Activated CD8-positive, alpha-beta T cell treated with anti-CD3 and anti-CD28 coated beads for 36 hours (primary cell): Measurements from ENCODE around the gene SAMM50. TPM values are rescaled to one million over a fixed set of nuclear protein-coding genes. Genes with fewer than 3 reads are reported as not detected.

ENCODE experiments used
- ATAC-seq: fragments of 200-7000 bp; cut with Tn5 transposase; one replicate; pipeline ENCODE4 v1.10.0; 2021; ENCODE audit warnings: mild to moderate bottlenecking, moderate library complexity
- CTCF ChIA-PET: fragments of 350-600 bp; sonication (Branson Sonifier 250); formaldehyde crosslinking; loops from one replicate; lab custom pipeline; 2021; ENCODE audit warnings: antibody characterized with exemption; lab: Charles Lee
- POLR2A ChIA-PET: fragments of 350-600 bp; sonication (Branson Sonifier 250); formaldehyde crosslinking; loops from one replicate; lab custom pipeline; 2021; ENCODE audit warnings: antibody characterized with exemption; lab: Charles Lee
- DNase-seq: peaks from one replicate; pipeline ENCODE4 v3.0.0-alpha.2; 2020
- H3K27ac Mint-ChIP-seq: one replicate; pipeline ENCODE4 v1.8.0; 2021; ENCODE audit warnings: mild to moderate bottlenecking, mixed read lengths
- H3K27me3 Mint-ChIP-seq: one replicate; pipeline ENCODE4 v1.8.0; 2021; ENCODE audit warnings: mixed read lengths
- H3K36me3 Mint-ChIP-seq: one replicate; pipeline ENCODE4 v1.8.0; 2021; ENCODE audit warnings: low read depth, mixed read lengths
- H3K4me1 Mint-ChIP-seq: one replicate; pipeline ENCODE4 v1.8.0; 2021; ENCODE audit warnings: low read depth, mixed read lengths
- H3K4me3 Mint-ChIP-seq: one replicate; pipeline ENCODE4 v1.8.0; 2021; ENCODE audit warnings: mild to moderate bottlenecking, moderate library complexity, mixed read lengths
- H3K9me3 Mint-ChIP-seq: one replicate; pipeline ENCODE4 v1.8.0; 2021; ENCODE audit warnings: mixed read lengths
- intact Hi-C: fragments of 100-400 bp; cut with micrococcal nuclease; formaldehyde crosslinking; loops from one replicate; pipeline ENCODE4 v1.10.0; 2022
- total RNA-seq, 2 experiments: library from RNA; stranded (reverse); gene quantifications; one replicate each; pipeline ENCODE4 v1.2.3, GENCODE V29; 2021
- TF ChIP-seq, protein P1 (sequence below): fragments of 200-600 bp; IDR thresholded peaks from one replicate; pipeline ENCODE4 v1.8.0; 2022; ENCODE audit warnings: antibody characterized with exemption, mild to moderate bottlenecking

SAMM50 gene
- total RNA-seq, 2 experiments from 2014 or later = 41.7 to 42.2 TPM

DNA sequence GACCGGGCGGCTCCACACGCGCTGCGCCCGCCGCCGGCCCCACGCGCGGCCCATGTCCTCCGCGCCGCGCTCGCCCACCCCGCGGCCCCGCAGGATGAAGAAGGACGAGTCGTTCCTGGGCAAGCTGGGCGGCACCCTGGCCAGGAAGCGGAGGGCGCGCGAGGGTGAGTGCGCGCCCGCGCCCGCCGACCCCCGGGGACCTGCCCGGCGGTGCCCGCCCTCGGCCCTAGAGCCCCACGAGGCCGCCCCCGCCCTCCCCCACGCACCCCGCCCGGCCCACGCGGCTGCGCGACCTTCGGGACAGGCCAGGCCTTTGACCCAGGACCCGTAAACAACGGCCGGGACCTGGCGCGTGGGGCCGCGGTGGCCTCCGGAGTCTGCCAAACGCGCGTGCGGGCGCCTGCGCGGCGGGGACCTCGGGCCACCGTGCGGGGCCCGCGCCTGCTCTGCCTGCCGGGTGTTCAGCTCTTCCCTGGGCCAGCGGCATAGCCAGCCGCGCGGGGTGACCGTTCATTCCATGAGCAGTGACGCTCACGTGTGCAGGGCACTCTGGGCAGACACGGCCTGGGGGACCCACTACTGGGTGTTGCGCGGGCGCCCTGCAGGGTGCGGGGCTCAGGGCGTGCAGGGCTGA lies 69.2 kb downstream of the SAMM50 start, which contains the start of gene PARVB:
PARVB (plus strand) TSS at position 15 of the 634 bp plus-strand sequence; CDS start at position 53, 38 bp downstream.
- Mint-ChIP-seq H3K4me1 (peaks cover 44% of the 10 kb centered on the region), H3K27ac (peak within 1 kb of the TSS; percentile 89), H3K9me3 (no peaks in the 10 kb centered on the region), H3K36me3 (peaks cover 33% of the 10 kb centered on the region), H3K27me3 (peaks cover 7% of the 10 kb centered on the region), H3K4me3 (peak within 1 kb of the TSS; percentile 89)
- intact Hi-C loops = no loop called here
- TF ChIP-seq, protein P1, sequence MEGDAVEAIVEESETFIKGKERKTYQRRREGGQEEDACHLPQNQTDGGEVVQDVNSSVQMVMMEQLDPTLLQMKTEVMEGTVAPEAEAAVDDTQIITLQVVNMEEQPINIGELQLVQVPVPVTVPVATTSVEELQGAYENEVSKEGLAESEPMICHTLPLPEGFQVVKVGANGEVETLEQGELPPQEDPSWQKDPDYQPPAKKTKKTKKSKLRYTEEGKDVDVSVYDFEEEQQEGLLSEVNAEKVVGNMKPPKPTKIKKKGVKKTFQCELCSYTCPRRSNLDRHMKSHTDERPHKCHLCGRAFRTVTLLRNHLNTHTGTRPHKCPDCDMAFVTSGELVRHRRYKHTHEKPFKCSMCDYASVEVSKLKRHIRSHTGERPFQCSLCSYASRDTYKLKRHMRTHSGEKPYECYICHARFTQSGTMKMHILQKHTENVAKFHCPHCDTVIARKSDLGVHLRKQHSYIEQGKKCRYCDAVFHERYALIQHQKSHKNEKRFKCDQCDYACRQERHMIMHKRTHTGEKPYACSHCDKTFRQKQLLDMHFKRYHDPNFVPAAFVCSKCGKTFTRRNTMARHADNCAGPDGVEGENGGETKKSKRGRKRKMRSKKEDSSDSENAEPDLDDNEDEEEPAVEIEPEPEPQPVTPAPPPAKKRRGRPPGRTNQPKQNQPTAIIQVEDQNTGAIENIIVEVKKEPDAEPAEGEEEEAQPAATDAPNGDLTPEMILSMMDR = no peak
- POLR2A ChIA-PET = interaction anchor here (0.6 to 1.4 kb wide), 6 partner anchors 8 to 634 kb away, joined by 3 to 6 read pairs (median 4); no protein-coding TSS in a partner anchor
- CTCF ChIA-PET = interaction anchor here (1.9 kb wide), 1 partner anchor 31 kb away, joined by 5 read pairs; no protein-coding TSS in a partner anchor
- ATAC-seq = peak; percentile 24
- peak; percentile 33 for DNase-seq

DNA sequence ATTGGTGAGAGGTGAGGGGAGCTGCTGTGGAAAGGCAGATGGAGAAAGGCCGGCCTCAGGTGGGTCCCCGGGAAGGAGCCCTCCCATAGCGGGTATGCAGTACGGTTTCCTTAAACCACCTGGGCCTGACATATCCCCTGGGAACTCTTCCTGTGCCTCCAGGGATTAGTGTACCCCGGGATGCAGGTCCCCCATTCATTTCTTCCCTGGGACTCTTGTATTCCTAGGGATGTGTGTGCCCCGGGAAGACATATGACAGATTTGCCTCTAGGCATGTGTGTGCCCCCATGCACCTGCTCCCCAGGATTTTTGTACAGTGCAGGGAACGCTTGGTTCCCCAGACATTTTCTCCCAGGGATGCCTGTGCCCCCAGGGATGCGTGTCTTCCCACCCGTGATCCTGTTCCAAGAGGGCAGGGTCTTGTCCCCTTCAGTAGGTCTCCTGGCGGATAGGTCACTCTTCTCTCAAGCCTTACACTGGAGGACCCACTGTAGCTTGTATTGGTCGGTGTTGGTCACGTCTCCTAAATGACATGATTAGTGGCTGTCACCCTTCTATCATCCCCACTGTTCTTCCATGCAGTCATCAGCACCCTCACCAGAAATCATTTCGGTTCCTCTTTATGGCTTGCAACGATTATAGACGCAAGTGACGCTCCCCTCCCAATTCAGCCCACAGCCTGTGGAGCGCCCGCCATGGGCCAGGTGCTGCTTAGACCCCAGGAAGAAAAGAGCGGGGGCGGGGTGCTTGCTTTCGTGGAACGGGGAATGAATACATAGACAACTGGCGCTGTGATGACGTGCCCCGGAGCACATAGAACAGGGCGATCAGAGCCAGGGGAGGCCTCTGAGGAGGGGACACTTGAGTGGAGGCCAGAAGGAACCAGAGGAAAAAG lies 70.2 kb downstream of the SAMM50 start:
- ATAC-seq = no peak
- Mint-ChIP-seq H3K4me1 (peaks cover 43% of the 10 kb centered on the region), H3K27me3 (peaks cover 7% of the 10 kb centered on the region), H3K27ac (peak overlapping the region; percentile 84), H3K9me3 (no peaks in the 10 kb centered on the region), H3K4me3 (peak overlapping the region; percentile 89), H3K36me3 (peaks cover 31% of the 10 kb centered on the region)
- TF ChIP-seq, protein P1 = no peak
- POLR2A ChIA-PET = interaction anchor here (0.6 kb wide), 1 partner anchor 10 kb away, joined by 3 read pairs; no protein-coding TSS in a partner anchor
- peak; percentile 32 for DNase-seq
- intact Hi-C loops = no loop called here
- CTCF ChIA-PET = interaction anchor here (1.9 kb wide), 1 partner anchor 32 kb away, joined by 5 read pairs; no protein-coding TSS in a partner anchor

DNA sequence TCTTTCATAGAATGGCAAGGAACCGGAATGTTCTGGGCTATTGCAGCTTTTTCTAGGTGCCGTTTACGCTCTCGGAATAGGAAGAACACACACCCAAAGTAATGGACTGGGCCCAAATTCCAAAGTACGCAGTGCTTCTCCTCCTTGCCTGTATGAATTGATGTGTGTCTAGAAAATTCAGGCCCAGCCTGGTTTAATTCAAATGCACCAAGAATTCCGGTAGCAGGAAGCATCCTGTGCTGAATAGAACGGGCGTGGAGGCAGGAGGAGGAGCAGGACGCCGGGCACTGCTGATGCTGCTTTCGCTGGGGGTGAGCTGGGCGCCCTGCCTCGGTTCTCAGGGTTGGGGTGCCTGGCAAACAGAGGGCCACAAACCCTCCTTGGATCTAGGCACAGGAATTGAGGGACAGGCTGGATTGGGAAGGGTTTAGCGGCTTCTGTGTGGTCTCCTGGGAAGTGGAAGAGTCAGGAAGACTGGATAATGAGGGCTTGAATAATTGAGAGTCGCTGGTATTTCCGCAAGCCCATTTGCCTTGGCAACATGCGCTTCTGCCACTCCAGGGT lies 70.9 kb downstream of the SAMM50 start:
- Mint-ChIP-seq H3K36me3 (peaks cover 30% of the 10 kb centered on the region), H3K27ac (peak overlapping the region; percentile 97), H3K4me3 (peak overlapping the region; percentile 89), H3K27me3 (peaks cover 7% of the 10 kb centered on the region), H3K4me1 (peaks cover 47% of the 10 kb centered on the region), H3K9me3 (no peaks in the 10 kb centered on the region)
- POLR2A ChIA-PET = interaction anchor here (0.6 kb wide), 1 partner anchor 296 kb away, joined by 3 read pairs; no protein-coding TSS in a partner anchor
- TF ChIP-seq, protein P1 = no peak
- ATAC-seq (no peak), DNase-seq (no peak)
- CTCF ChIA-PET = interaction anchor here (0.7 to 2.9 kb wide), 3 partner anchors 32 to 55 kb away, joined by 3 to 19 read pairs (median 5); no protein-coding TSS in a partner anchor
- intact Hi-C loops = no loop called here

GRCh38 chr22:44026630-44027511 lies 71.6 kb downstream of the SAMM50 start:
- Mint-ChIP-seq H3K36me3 (peaks cover 26% of the 10 kb centered on the region), H3K9me3 (no peaks in the 10 kb centered on the region), H3K4me1 (peaks cover 49% of the 10 kb centered on the region), H3K27ac (peak overlapping the region; percentile 97), H3K27me3 (peaks cover 7% of the 10 kb centered on the region), H3K4me3 (peak overlapping the region; percentile 89)
- intact Hi-C loops = no loop called here
- TF ChIP-seq, protein P1 = no peak
- DNase-seq (peak; percentile 93), ATAC-seq (peak; percentile 80)
- ChIA-PET CTCF (interaction anchor here (0.7 to 2.9 kb wide), 2 partner anchors 33 to 54 kb away, joined by 3 to 19 read pairs; no protein-coding TSS in a partner anchor), POLR2A (interaction anchor here (0.6 to 1.1 kb wide), 4 partner anchors 22 to 295 kb away, joined by 3 to 4 read pairs (median 4); no protein-coding TSS in a partner anchor)
